ENCODE results near the gene CHN2. TPM values are rescaled to one million over a fixed set of nuclear protein-coding genes. Genes with fewer than 3 reads are reported as not detected.

The CHN2 gene
- total RNA-seq, 1 donor = under 0.01 TPM

GRCh38 chr7:29216128-29216527, 21.6 kb downstream of the CHN2 start:
- no peak for TF ChIP-seq CTCF (IDR thresholded peaks at IDR 0.05; ENCODE audit: insufficient read depth, low read depth, low read length)
- DNase-seq (ENCODE audit: low read depth) = no peak
- no peak overlapping the region for H3K4me3 ChIP-seq (ENCODE audit: low read depth, low read length)

GRCh38 chr7:29217113-29217512, 22.5 kb downstream of the CHN2 start:
- no peak overlapping the region for H3K4me3 ChIP-seq (ENCODE audit: low read depth, low read length)
- TF ChIP-seq CTCF (IDR thresholded peaks at IDR 0.05; ENCODE audit: insufficient read depth, low read depth, low read length) = no peak
- DNase-seq (ENCODE audit: low read depth) = no peak

- TF ChIP-seq CTCF (IDR thresholded peaks at IDR 0.05; ENCODE audit: insufficient read depth, low read depth, low read length) = no peak
- no peak overlapping the region for H3K4me3 ChIP-seq (ENCODE audit: low read depth, low read length)
- no peak for DNase-seq (ENCODE audit: low read depth)
Measured at GRCh38 chr7:29224726-29225125, 30.2 kb downstream of the CHN2 start.

- no peak for DNase-seq (ENCODE audit: low read depth)
- no peak overlapping the region for H3K4me3 ChIP-seq (ENCODE audit: low read depth, low read length)
- no peak for TF ChIP-seq CTCF (IDR thresholded peaks at IDR 0.05; ENCODE audit: insufficient read depth, low read depth, low read length)
Measured at GRCh38 chr7:29228289-29229011, 33.9 kb downstream of the CHN2 start.

GRCh38 chr7:29229066-29229465, 34.5 kb downstream of the CHN2 start:
- DNase-seq (ENCODE audit: low read depth) = no peak
- no peak overlapping the region for H3K4me3 ChIP-seq (ENCODE audit: low read depth, low read length)
- TF ChIP-seq CTCF (IDR thresholded peaks at IDR 0.05; ENCODE audit: insufficient read depth, low read depth, low read length) = no peak

- no peak for DNase-seq (ENCODE audit: low read depth)
- no peak for TF ChIP-seq CTCF (IDR thresholded peaks at IDR 0.05; ENCODE audit: insufficient read depth, low read depth, low read length)
- H3K4me3 ChIP-seq (ENCODE audit: low read depth, low read length) = no peak overlapping the region
Measured at GRCh38 chr7:29229946-29230345, 35.4 kb downstream of the CHN2 start.

GRCh38 chr7:29230871-29231345, 36.3 kb downstream of the CHN2 start:
- TF ChIP-seq CTCF (IDR thresholded peaks at IDR 0.05; ENCODE audit: insufficient read depth, low read depth, low read length) = no peak
- no peak overlapping the region for H3K4me3 ChIP-seq (ENCODE audit: low read depth, low read length)
- DNase-seq (ENCODE audit: low read depth) = no peak

Measured in fibroblast of villous mesenchyme (primary cell).